Activated CD8-positive, alpha-beta memory T cell treated with anti-CD3 and anti-CD28 coated beads for 1 hour (primary cell): ENCODE measurements around the gene BHLHE23.
"Not testable (repeated sequence)": the region's sequence is repeated elsewhere in the genome, so short reads cannot be mapped to it uniquely, and the experiment has no call there.

Experiments used
- DNase-seq, 2 donors: peaks; one replicate each; pipeline ENCODE4 v3.0.0-alpha.2; 2020; ENCODE audit warnings: low read depth in 1 of 2; ENCODE audit errors: extremely low read depth in 1 of 2

The BHLHE23 gene

DNA sequence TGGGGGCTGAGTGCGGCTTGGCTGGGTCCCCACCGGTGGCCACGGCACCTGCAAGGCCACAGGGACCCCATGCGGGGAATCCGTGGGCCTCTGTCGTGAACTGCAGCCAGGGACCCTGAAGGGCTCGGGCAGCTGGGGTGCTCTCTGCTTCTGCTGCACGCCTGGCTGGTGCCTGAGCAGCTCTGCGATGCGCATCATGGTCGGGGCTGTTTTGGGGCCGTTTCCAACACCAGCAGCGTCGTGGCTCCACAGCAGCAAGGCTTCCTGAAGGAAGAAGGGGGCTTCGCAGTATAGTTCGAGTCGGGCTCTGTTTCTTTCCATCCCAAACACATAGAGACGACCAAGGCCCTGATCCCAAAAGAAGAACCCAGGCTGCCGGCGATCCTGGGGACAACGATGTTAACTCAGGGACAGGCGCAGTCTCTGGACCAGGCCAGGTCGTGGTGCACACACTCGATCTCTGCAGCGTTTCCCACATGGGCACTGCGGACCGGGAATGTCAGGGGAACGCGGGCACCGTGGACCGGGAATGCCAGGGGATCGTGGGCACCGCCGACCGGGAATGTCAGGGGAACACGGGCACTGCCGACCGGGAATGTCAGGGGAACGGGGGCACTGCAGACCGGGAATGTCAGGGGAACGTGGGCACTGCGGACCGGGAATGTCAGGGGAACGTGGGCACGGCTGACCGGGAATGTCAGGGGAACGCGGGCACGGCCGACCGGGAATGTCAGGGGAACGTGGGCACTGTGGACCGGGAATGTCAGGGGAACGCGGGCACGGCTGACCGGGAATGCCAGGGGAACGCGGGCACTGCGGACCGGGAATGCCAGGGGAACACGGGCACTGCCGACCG is 36.8 kb upstream of the BHLHE23 start:
- DNase-seq, result no peak

DNA sequence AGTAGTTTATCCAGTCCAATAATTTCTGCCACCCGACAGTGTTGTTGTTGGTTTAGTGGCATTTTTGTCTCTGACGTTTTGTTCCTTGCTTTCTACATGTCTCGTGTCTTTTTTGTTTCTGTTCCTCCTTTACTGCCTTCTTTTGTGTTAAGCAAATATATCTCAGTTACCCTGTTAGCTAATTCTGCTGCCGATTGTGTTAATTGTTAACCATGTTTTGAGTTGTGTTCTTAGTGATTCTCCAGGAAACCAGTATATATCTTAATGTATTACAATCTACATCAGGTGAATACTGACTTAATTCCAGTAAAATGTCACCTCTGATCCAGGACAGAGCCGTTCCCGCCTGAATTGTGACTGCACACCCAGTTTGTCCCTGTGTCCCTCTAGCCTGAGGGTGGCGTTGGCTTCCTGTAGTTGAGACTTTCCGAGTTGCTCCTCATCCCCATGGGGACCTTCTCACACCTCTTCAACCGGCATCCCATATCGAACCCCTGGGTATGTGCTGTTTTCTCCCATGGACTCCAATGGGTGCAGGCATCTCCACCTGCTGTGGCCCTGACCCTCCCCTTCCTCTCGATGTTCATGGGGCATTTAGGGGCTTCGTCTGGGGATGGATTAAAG is 35.8 kb upstream of the BHLHE23 start:
- DNase-seq, result no peak

DNA sequence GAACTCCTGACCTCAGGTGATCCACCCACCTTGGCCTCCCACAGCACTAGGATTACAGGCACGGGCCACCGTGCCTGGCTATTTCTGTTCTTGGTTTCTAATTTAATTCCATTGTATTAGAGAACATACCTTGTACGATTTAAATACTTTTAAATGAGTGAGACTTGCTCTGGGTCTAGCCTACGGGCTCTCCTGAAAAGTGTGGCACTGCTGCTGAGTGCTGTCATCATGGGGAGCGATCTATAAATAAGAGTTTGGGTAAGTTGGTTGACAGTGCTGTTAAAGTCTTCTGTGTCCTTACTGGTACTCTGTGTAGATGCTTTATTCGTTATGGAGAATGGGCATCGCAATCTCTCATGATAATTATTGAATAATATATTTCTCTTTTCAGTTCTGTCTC is 35.0 kb upstream of the BHLHE23 start:
- DNase-seq, result no peak

DNA sequence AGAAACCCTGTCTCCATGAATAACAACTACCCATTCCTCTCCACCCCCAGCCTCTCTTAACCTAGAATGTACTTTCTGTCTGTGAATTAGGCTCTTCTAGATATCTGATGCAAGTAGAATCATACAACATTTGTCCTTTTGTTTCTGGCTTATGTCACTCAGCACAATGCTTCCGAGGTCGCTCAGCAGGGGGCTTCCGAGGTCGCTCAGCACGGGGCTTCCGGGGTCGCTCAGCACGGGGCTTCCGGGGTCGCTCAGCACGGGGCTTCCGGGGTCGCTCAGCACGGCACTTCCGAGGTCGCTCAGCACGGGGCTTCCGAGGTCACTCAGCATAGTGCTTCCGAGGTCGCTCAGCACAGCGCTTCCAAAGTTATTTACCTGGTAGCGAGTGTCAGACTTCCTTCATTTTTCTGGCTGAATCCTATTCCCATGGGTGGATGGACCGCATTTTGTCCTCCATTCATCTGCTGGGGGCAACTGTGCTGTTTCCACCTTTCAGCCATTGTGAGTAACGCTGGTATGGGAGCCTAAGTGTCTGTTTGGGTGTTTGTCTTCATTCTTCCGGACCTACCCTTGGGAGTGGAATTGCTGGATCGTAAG is 31.0 kb upstream of the BHLHE23 start:
- no peak for DNase-seq

DNA sequence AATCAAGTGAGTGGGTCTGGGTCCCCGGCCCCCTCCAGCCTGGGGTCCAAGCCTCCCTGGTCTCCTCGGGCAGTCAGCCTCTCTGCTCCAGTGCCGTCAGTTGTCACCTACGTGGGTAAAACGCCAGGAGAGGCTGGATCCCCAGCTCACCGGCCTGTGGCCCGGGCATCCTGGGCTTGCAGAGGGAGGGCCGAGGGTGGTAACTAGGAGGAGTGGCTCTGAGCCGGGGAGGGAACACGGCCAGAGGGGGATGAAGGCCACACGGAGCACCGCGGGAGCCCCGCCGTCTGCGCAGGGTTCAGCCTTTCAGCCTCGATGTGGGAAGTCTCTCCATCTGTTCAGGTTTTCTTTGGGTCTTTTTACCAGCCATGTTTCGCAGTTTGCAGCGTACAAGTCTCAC is 29.5 kb upstream of the BHLHE23 start:
- no peak for DNase-seq

DNA sequence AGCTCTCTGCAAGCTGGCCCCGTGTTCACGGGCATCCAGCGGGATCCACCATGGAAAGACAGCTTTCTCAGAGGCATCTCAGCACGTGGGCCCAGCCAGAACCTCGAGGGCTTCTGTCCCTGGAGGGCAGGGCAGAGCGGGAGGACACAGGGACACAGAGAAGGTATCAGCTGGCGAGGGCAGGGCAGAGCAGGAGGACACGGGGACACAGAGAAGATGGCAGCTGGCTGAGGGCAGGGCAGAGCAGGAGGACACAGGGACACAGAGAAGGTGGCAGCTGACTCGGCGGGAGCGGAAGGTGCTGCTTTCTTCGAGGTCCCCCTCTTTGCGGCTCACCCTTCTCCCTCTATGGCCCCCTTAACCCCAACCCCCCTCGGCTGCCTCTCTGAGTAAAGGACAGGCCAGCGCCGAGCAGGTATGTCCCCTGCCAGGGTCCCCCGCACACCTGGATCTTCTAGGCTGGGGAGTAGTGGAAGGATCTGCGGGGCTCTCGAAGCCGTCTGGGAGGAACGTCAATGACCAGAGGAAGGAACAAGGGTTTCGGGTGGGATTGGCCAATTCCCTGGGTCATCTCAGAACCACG is 28.9 kb upstream of the BHLHE23 start:
- no peak for DNase-seq

DNA sequence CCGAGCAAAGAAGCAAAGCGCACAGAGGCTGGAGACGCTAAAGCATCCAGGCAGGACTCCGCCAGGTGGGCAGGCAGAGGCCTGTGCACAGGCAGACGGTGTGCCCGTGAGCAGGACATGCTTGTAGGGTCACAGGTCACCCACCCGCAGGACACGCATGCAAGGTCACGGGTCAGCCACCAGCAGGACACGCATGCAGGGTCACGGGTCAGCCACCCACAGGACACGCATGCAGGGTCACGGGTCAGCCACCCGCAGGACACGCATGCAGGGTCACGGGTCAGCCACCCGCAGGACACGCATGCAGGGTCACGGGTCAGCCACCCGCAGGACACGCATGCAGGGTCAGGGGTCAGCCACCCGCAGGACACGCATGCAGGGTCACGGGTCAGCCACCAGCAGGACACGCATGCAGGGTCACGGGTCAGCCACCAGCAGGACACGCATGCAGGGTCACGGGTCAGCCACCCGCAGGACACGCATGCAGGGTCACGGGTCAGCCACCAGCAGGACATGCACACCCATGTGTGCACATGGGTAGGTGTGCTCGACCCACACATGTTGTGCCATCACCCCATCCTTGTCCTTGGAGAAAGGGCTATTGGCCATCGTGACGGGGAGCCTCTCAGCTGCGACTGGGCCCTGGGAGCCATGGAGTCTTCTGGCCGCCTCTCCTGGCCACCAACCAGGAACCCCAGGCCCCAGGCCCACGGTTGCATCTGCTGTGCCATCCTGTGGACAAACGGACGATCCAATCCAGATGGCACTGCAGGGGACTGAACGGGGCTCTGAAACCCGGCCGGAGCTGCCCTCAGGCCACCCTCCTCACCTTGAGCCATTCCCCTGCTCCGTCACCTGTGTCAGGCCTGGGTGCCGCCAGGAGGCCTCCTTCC is 28.2 kb upstream of the BHLHE23 start:
- not testable (repeated sequence) for DNase-seq

DNA sequence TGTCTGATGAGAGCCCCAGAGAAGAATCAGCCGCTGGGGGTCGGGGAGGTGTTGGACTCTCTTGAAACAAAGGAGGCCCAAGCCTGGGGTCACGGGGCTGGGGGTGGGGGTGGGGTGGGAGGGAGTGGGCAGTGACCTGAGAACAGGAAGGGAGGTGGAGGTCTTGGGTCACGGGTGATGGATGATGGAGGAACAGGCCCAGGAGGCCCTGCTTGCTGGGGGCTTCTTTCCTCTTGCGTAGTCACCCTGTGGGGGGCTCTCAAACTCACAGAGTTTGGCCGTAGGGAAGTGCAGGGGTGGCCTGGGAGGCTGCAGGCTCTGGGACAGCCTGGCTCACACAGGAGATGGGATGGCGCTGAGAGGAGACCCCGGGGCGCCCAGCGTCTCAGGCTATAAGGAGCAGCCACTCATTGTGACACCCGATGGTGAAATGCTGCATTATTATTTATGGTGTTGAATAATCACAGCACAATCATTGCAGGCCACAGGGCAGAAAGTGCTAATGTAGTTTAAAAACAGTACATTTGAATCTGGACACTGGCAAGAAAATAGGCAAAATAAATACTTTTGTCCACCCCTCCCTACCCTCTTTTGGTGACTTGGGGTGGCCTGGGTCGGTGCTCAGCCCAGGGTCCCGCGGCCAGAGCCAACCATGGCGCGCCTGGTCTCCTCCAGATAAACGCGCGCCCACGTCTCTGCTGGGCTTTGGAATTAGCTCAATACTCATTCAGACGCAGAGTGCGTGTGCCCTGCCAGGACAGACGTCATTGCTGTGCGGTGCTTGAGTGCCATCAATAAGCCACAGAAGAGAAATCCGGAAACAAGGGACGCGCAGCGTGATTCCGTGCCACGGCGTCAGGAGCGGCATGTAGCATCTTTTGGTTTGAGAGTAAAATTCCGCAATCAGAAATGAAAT is 27.3 kb upstream of the BHLHE23 start:
- no peak for DNase-seq

DNA sequence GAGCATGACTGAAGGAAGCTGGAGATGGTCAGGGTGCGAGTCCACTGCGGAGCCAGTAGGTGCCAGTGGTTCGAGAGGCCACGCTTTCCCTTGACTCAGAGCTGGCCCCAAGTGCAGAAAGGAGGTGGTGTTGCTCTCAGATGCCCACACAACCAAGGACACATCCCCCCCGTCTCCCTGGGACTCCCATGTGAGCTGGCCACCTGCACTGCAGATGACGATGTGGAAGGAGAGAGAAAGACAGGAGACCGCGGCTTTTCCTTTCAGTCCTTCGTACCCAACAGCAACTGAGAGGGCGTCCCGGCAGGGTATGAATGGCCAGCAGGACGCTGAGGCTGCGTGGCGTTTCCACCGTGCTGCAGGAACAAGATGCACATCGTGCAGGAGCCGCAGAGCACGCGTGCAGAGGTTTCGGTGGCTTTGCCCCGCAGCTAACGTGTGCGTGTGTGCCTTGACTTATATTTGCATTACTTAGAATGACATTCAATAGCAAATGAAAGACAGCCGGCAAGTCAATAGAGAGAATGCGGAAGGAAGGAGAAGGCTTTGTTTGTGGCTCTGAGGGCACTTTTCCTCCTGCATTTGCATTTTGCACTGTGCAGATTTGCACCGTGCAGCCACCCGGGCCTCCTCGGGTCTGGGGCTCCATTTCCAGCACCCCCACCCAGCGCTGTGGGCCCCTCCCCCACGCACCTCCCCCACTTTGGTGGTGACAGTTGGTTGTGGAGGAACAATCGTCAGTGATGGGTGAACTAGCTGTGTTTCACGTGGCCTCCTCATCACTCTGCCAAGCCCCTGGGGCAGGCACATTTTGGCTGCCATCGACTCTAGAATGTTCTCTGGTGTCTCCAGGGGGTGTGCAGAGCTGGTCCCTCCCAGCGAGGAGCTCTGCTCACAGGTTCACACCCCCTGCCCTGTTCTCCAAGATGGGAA is 26.4 kb upstream of the BHLHE23 start:
- DNase-seq, result no peak

DNA sequence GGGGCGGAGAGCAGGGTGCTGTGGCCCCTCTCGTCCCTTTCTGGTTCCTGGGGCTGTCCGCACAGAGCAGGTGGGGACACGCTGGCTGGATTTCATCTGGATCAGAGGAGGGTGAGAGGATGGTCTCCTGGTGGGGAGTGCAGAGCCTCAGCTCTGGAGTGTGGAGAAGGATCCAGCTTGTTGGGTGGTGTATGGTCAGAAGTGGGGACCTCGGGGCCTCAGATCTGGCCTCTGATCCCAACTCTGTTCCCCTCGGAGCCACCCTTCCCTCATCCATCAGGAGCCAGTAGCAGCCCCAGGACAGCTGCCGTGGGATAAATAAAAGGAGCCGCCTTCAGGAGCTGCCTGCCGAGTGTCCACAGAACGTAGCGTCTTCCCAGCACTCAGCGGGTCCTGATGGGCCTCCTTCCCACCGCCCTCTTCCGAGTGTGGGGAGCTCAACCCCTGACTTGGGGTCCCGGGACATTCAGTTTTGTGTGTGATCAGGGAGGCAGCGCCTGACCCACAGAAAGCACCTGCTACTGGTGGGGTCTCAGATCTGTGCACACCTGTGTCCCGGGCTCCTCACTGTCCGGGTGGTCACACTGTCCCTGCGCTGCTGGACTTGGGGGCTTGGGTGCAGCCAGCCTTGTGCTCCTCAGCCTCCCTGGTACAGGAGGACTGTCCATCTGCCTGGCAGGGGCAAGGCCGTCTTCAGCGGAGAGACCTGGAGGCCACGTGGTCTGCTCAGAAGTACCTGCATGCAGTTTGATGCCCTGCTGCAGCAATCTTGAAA is 25.4 kb upstream of the BHLHE23 start:
- DNase-seq, result no peak

DNA sequence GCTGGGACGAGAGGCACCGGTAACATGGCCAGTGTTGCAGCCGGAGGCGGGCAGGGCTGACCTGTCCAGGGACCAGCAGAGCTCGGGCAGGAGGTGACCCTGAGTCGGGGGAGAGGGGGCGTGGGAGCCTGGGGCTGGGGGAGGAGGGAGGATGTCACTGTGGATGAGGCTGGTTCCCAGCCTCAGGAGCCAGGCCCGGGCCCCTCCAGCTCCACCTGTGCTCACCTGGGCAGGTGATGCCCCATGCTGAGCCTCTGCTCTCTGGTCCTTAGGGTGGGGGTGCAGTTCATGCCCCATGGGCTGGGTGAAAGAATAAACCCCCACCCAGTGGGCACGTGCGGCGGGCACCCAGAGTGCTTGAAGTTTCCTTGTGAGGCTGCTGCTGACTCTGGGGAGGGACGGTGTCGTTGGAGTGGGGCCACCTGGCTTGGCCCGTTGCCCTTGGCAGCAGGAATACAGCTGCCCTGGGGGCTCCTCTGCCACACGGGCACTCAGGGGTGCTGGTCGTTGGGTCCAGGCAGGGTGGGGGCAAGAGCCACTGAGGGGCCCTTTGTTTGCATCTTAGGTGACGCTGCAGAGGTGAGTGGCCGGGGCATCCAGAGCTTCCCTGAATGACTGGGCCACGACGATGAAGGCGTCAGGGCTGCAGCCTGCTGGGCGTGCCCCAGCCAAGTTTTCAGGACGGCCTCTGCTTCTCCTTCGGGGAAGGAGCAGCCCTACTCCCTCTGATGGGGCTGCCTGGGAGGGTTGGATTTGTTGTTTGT is 24.7 kb upstream of the BHLHE23 start:
- DNase-seq, result no peak

DNA sequence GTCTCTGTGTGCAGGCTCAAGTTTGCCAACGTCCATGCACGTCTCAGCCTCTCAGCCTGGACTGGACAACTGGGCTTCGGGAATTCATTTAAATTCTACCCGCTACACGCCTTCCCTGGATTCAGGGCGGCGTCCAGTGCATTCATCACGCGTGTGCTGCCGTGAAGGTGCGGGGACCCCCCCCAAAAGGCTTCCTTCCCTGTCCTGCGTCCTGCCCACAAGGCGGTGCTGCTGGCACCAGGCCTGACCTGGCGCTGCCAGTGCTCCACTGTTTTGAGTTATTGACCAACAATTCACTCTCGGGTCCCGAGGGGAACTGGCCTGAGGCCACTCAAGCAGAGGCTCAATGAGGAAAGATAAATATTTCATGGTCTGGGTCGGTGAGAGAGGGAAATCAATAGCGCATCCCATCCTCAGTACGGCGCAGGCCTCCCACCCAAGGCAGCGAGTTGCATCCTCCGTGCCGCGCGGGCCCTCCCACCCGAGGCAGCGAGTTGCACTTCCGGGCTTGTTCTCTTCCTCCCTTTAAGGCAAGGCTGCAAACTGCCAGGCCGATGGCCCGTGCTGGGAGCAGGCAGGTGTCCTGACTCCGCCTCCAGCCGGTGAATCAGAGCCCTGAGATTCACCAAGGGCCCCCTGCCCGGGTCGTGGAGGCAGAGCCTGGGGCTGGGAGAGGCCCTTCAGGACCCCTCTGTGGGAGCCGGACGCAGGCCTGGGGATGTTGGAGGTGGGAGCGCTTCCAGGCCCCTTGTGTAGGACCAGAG is 22.8 kb upstream of the BHLHE23 start:
- DNase-seq, result no peak

DNA sequence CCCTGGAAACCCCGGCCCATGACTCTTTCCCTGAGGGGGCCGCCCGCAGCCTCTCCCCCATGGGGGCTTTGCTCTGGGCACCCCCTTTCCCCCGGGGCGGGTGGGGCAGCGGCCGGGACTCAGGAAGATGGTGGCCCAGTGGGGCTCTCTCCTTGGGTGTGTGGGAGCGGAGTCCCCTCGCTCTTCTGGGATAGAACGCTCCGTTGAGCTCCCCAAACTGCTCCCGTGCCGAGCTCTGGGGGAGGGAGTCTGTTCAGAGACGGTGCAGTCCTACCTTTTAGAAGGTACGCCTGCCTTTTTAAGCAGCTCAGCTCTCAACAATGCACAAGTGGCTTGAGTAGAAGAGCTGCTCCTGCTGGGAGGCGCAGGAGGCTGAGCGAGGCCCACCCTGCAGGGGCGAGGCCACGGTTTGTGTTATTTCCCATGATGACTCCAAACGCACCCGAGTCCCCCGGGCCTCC is 21.7 kb upstream of the BHLHE23 start:
- no peak for DNase-seq

DNA sequence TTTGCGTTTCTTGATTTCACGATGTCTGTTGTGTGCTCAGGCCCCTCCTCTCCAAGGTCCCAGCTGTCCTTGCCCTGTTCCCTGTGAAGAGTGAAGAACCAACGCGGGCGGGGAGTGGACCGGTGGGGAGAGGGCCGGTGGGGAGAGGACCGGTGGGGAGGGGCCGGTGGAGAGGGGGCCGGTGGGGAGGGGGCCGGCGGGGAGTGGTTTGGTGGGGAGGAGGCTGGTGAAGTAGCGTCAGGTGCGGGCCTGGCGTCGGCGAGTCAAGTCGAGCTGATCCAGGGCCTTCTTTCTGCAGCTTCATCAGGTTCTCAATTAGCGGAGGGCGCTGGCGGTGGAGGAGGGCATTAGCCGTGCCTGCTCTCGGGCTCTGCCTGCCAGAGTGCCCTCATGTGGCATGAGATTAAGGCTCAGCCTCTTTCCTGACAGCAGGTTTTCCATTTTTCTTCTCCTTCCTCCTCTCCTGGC is 21.2 kb upstream of the BHLHE23 start:
- no peak for DNase-seq

DNA sequence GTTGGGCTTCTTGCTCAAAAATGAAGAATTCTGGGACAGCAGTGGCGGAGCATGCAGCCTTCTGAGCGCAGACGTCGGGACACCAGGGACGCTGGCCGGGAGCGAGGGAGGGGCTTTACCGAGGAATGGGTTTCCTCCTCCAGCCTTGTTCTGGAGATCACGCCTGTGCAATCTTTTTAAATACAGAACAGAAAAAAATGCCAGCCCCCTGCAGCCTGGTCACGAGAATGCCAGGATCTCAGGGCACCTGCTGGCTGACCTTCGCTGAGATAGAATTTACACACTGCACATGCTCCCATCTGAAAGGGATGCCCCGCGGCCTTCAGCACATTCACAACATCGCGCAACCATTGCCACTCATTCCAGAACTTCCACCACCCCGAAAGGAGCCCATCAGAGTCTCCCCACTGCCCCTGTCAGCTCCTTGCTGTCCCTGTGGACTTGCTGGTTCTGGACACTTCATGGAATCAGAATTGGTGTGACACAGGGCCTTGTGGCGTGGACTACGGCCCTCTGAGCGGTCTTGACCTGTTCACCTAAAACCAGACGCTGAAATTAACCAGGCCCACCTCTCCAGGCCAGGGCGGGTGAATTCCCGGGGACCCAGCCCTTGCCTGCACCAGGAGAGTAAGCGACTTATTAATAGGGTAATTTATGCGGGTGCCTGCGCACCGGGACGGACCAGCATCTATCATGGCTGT is 20.6 kb upstream of the BHLHE23 start:
- DNase-seq, result no peak
